ENCODE results near the gene TCF12. TPM values are rescaled to one million over a fixed set of nuclear protein-coding genes. Genes with fewer than 3 reads are reported as not detected.

Gene TCF12
- total RNA-seq, 2 experiments from 2014 or later: 63.4 to 70.7 TPM

GRCh38 chr15:57061281-57061680 is 142.8 kb downstream of the TCF12 start:
- Mint-ChIP-seq H3K4me3 (no peak overlapping the region), H3K36me3 (ENCODE audit: low read depth) (peaks cover 10% of the 10 kb centered on the region), H3K27me3 (ENCODE audit: low read depth) (no peaks in the 10 kb centered on the region), H3K27ac (no peak overlapping the region), H3K9me3 (ENCODE audit: insufficient read depth) (no peaks in the 10 kb centered on the region), H3K4me1 (ENCODE audit: low read depth) (peaks cover 4% of the 10 kb centered on the region)
- ChIA-PET CTCF (interaction anchor here (1.4 kb wide), 1 partner anchor 33 kb away, joined by 3 read pairs; no protein-coding TSS in a partner anchor), POLR2A (no interaction called here)
- no peak for ATAC-seq
- no peak for DNase-seq

GRCh38 chr15:57061696-57062095 is 143.3 kb downstream of the TCF12 start:
- Mint-ChIP-seq H3K27ac (no peak overlapping the region), H3K9me3 (ENCODE audit: insufficient read depth) (no peaks in the 10 kb centered on the region), H3K4me3 (no peak overlapping the region), H3K4me1 (ENCODE audit: low read depth) (peaks cover 4% of the 10 kb centered on the region), H3K27me3 (ENCODE audit: low read depth) (no peaks in the 10 kb centered on the region), H3K36me3 (ENCODE audit: low read depth) (peaks cover 10% of the 10 kb centered on the region)
- ChIA-PET POLR2A (no interaction called here), CTCF (interaction anchor here (1.1 to 1.4 kb wide), 2 partner anchors 32 to 77 kb away, joined by 3 read pairs; no protein-coding TSS in a partner anchor)
- DNase-seq (no peak), ATAC-seq (no peak)

- ChIA-PET CTCF (no interaction called here), POLR2A (no interaction called here)
- H3K27ac Mint-ChIP-seq: no peak overlapping the region
- H3K36me3 Mint-ChIP-seq (ENCODE audit: low read depth): peaks cover 10% of the 10 kb centered on the region
- ATAC-seq: no peak
- H3K27me3 Mint-ChIP-seq (ENCODE audit: low read depth): no peaks in the 10 kb centered on the region
- H3K9me3 Mint-ChIP-seq (ENCODE audit: insufficient read depth): no peaks in the 10 kb centered on the region
- DNase-seq: no peak
- no peak overlapping the region for H3K4me3 Mint-ChIP-seq
- H3K4me1 Mint-ChIP-seq (ENCODE audit: low read depth): no peaks in the 10 kb centered on the region
Measured at GRCh38 chr15:57064033-57064432, 145.6 kb downstream of the TCF12 start.

GRCh38 chr15:57069423-57069822 is 151.0 kb downstream of the TCF12 start:
- DNase-seq: no peak
- peaks cover 2% of the 10 kb centered on the region for H3K4me1 Mint-ChIP-seq (ENCODE audit: low read depth)
- CTCF ChIA-PET: interaction anchor here (0.6 kb wide), 1 partner anchor 774 kb away, joined by 3 read pairs; no protein-coding TSS in a partner anchor
- no peaks in the 10 kb centered on the region for H3K9me3 Mint-ChIP-seq (ENCODE audit: insufficient read depth)
- no peaks in the 10 kb centered on the region for H3K27me3 Mint-ChIP-seq (ENCODE audit: low read depth)
- no peak overlapping the region for H3K27ac Mint-ChIP-seq
- POLR2A ChIA-PET: interaction anchor here (0.6 kb wide), 1 partner anchor 16 kb away, joined by 3 read pairs; no protein-coding TSS in a partner anchor
- no peak for ATAC-seq
- H3K4me3 Mint-ChIP-seq: no peak overlapping the region
- H3K36me3 Mint-ChIP-seq (ENCODE audit: low read depth): peaks cover 2% of the 10 kb centered on the region

- CTCF ChIA-PET: no interaction called here
- no peaks in the 10 kb centered on the region for H3K9me3 Mint-ChIP-seq (ENCODE audit: insufficient read depth)
- POLR2A ChIA-PET: no interaction called here
- H3K27ac Mint-ChIP-seq: no peak overlapping the region
- H3K4me1 Mint-ChIP-seq (ENCODE audit: low read depth): peaks cover 2% of the 10 kb centered on the region
- ATAC-seq (no peak), DNase-seq (no peak)
- H3K27me3 Mint-ChIP-seq (ENCODE audit: low read depth): no peaks in the 10 kb centered on the region
- no peak overlapping the region for H3K4me3 Mint-ChIP-seq
- H3K36me3 Mint-ChIP-seq (ENCODE audit: low read depth): peaks cover 3% of the 10 kb centered on the region
Measured at GRCh38 chr15:57070674-57071073, 152.2 kb downstream of the TCF12 start.

GRCh38 chr15:57079446-57079845 is 161.0 kb downstream of the TCF12 start:
- ATAC-seq (no peak), DNase-seq (no peak)
- H3K27me3 Mint-ChIP-seq (ENCODE audit: low read depth): no peaks in the 10 kb centered on the region
- ChIA-PET CTCF (interaction anchor here (0.6 to 2.0 kb wide), 3 partner anchors 15 to 266 kb away, joined by 3 to 6 read pairs (median 3); no protein-coding TSS in a partner anchor), POLR2A (no interaction called here)
- H3K4me3 Mint-ChIP-seq: no peak overlapping the region
- no peaks in the 10 kb centered on the region for H3K9me3 Mint-ChIP-seq (ENCODE audit: insufficient read depth)
- H3K36me3 Mint-ChIP-seq (ENCODE audit: low read depth): peaks cover 2% of the 10 kb centered on the region
- H3K4me1 Mint-ChIP-seq (ENCODE audit: low read depth): peaks cover 16% of the 10 kb centered on the region
- H3K27ac Mint-ChIP-seq: no peak overlapping the region

GRCh38 chr15:57079931-57080620 is 161.6 kb downstream of the TCF12 start:
- CTCF ChIA-PET: interaction anchor here (0.6 to 2.0 kb wide), 3 partner anchors 15 to 267 kb away, joined by 3 to 6 read pairs (median 3); no protein-coding TSS in a partner anchor
- no peaks in the 10 kb centered on the region for H3K27me3 Mint-ChIP-seq (ENCODE audit: low read depth)

GRCh38 chr15:57082054-57082728 is 163.7 kb downstream of the TCF12 start:
- ChIA-PET CTCF (interaction anchor here (1.0 kb wide), 1 partner anchor 10 kb away, joined by 3 read pairs; no protein-coding TSS in a partner anchor), POLR2A (no interaction called here)

More at GRCh38 chr15:57079931-57080620, 161.6 kb downstream of the TCF12 start:
- no peak overlapping the region for H3K27ac Mint-ChIP-seq
- DNase-seq: no peak
- no peaks in the 10 kb centered on the region for H3K9me3 Mint-ChIP-seq (ENCODE audit: insufficient read depth)
- peaks cover 2% of the 10 kb centered on the region for H3K36me3 Mint-ChIP-seq (ENCODE audit: low read depth)
- no peak overlapping the region for H3K4me3 Mint-ChIP-seq
- H3K4me1 Mint-ChIP-seq (ENCODE audit: low read depth): peaks cover 16% of the 10 kb centered on the region
- POLR2A ChIA-PET: interaction anchor here (0.6 to 0.7 kb wide), 2 partner anchors 37 to 75 kb away, joined by 3 read pairs; no protein-coding TSS in a partner anchor
- ATAC-seq: no peak

GRCh38 chr15:57084192-57084591 is 165.7 kb downstream of the TCF12 start:
- H3K27me3 Mint-ChIP-seq (ENCODE audit: low read depth): no peaks in the 10 kb centered on the region
- no peaks in the 10 kb centered on the region for H3K36me3 Mint-ChIP-seq (ENCODE audit: low read depth)
- no peak overlapping the region for H3K27ac Mint-ChIP-seq
- ChIA-PET CTCF (no interaction called here), POLR2A (no interaction called here)
- no peak overlapping the region for H3K4me3 Mint-ChIP-seq
- no peaks in the 10 kb centered on the region for H3K9me3 Mint-ChIP-seq (ENCODE audit: insufficient read depth)
- DNase-seq (no peak), ATAC-seq (no peak)
- H3K4me1 Mint-ChIP-seq (ENCODE audit: low read depth): peaks cover 14% of the 10 kb centered on the region

More at GRCh38 chr15:57082054-57082728, 163.7 kb downstream of the TCF12 start:
- ATAC-seq (no peak), DNase-seq (no peak)
- Mint-ChIP-seq H3K9me3 (ENCODE audit: insufficient read depth) (no peaks in the 10 kb centered on the region), H3K27ac (no peak overlapping the region), H3K4me3 (no peak overlapping the region), H3K36me3 (ENCODE audit: low read depth) (no peaks in the 10 kb centered on the region), H3K27me3 (ENCODE audit: low read depth) (no peaks in the 10 kb centered on the region), H3K4me1 (ENCODE audit: low read depth) (peaks cover 16% of the 10 kb centered on the region)

GRCh38 chr15:57085267-57085666 is 166.8 kb downstream of the TCF12 start:
- H3K4me3 Mint-ChIP-seq: no peak overlapping the region
- DNase-seq: no peak
- H3K27ac Mint-ChIP-seq: no peak overlapping the region
- H3K36me3 Mint-ChIP-seq (ENCODE audit: low read depth): no peaks in the 10 kb centered on the region
- ChIA-PET POLR2A (interaction anchor here (0.6 kb wide), 1 partner anchor 16 kb away, joined by 3 read pairs; no protein-coding TSS in a partner anchor), CTCF (no interaction called here)
- no peaks in the 10 kb centered on the region for H3K9me3 Mint-ChIP-seq (ENCODE audit: insufficient read depth)
- peaks cover 7% of the 10 kb centered on the region for H3K4me1 Mint-ChIP-seq (ENCODE audit: low read depth)
- no peak for ATAC-seq
- H3K27me3 Mint-ChIP-seq (ENCODE audit: low read depth): no peaks in the 10 kb centered on the region

- Mint-ChIP-seq H3K27ac (no peak overlapping the region), H3K4me3 (no peak overlapping the region), H3K4me1 (ENCODE audit: low read depth) (peaks cover 2% of the 10 kb centered on the region), H3K9me3 (ENCODE audit: insufficient read depth) (no peaks in the 10 kb centered on the region), H3K36me3 (ENCODE audit: low read depth) (no peaks in the 10 kb centered on the region), H3K27me3 (ENCODE audit: low read depth) (no peaks in the 10 kb centered on the region)
- no peak for DNase-seq
- POLR2A ChIA-PET: no interaction called here
- no peak for ATAC-seq
- CTCF ChIA-PET: no interaction called here
Measured at GRCh38 chr15:57086857-57087427, 168.5 kb downstream of the TCF12 start.

Measured in activated CD8-positive, alpha-beta T cell treated with anti-CD3 and anti-CD28 coated beads, Interleukin-2, amount 10 ng/mL, durations not matched to agents 7 days and 5 days (primary cell).